ENCODE data around the gene ZNF546.

ZNF546 gene

GRCh38 chr19:40013991-40014390, 17.1 kb downstream of the ZNF546 start:
- no peaks in the 10 kb centered on the region for H3K4me1 ChIP-seq (ENCODE audit: insufficient read depth, low read length)
- no peak overlapping the region for H2AFZ ChIP-seq (ENCODE audit: low read depth, low read length)
- DNase-seq, result no peak
- TF ChIP-seq EZH2 (IDR thresholded peaks at IDR 0.05; ENCODE audit: borderline replicate concordance, low read depth, low read length, severe bottlenecking) (no peak), CTCF (IDR thresholded peaks at IDR 0.05; ENCODE audit: borderline replicate concordance, extremely low read depth, low read length, poor library complexity, severe bottlenecking) (no peak)
- no peak overlapping the region for H3K4me3 ChIP-seq (ENCODE audit: low read depth in 1 of 2, low read length in 2 of 2)
- H3K9me3 ChIP-seq (ENCODE audit: insufficient read depth, low read length, severe bottlenecking), result peaks cover 26% of the 10 kb centered on the region
- H3K27me3 ChIP-seq (ENCODE audit: insufficient read depth, low read length, poor library complexity), result no peaks in the 10 kb centered on the region
- no peak overlapping the region for H3K9ac ChIP-seq (ENCODE audit: low read depth, low read length)
- H3K27ac ChIP-seq (ENCODE audit: low read length), result no peak overlapping the region
- no peaks in the 10 kb centered on the region for H3K79me2 ChIP-seq (ENCODE audit: insufficient read depth, low read length)
- ATAC-seq (ENCODE audit: insufficient read depth, low read depth), result no peak
- peaks cover 50% of the 10 kb centered on the region for H3K36me3 ChIP-seq (ENCODE audit: insufficient read depth, low read length)
- no peak overlapping the region for H3K4me2 ChIP-seq (ENCODE audit: insufficient read depth, low read length)
- H4K20me1 ChIP-seq (ENCODE audit: insufficient read depth, low read length), result no peaks in the 10 kb centered on the region

GRCh38 chr19:40023969-40024368, 27.1 kb downstream of the ZNF546 start:
- no peak for ATAC-seq (ENCODE audit: insufficient read depth, low read depth)
- Histone ChIP-seq H3K9me3 (ENCODE audit: insufficient read depth, low read length, severe bottlenecking) (peaks cover 48% of the 10 kb centered on the region), H3K4me1 (ENCODE audit: insufficient read depth, low read length) (no peaks in the 10 kb centered on the region)

GRCh38 chr19:40025938-40026596, 29.2 kb downstream of the ZNF546 start:
- H3K27me3 ChIP-seq (ENCODE audit: insufficient read depth, low read length, poor library complexity), result no peaks in the 10 kb centered on the region
- TF ChIP-seq CTCF (IDR thresholded peaks at IDR 0.05; ENCODE audit: borderline replicate concordance, extremely low read depth, low read length, poor library complexity, severe bottlenecking) (no peak), EZH2 (IDR thresholded peaks at IDR 0.05; ENCODE audit: borderline replicate concordance, low read depth, low read length, severe bottlenecking) (no peak)
- 0 out of 2 replicates have a peak, but pooled peaks cover 3% of the 10 kb centered on the region for H3K36me3 ChIP-seq (ENCODE audit: insufficient read depth, low read length)
- no peak overlapping the region for H3K27ac ChIP-seq (ENCODE audit: low read length)
- no peak for DNase-seq
- no peak overlapping the region for H2AFZ ChIP-seq (ENCODE audit: low read depth, low read length)
- no peaks in the 10 kb centered on the region for H4K20me1 ChIP-seq (ENCODE audit: insufficient read depth, low read length)
- H3K4me1 ChIP-seq (ENCODE audit: insufficient read depth, low read length), result no peaks in the 10 kb centered on the region
- no peaks in the 10 kb centered on the region for H3K79me2 ChIP-seq (ENCODE audit: insufficient read depth, low read length)
- H3K4me2 ChIP-seq (ENCODE audit: insufficient read depth, low read length), result no peak overlapping the region
- no peak for ATAC-seq (ENCODE audit: insufficient read depth, low read depth)
- no peak overlapping the region for H3K9ac ChIP-seq (ENCODE audit: low read depth, low read length)
- no peak overlapping the region for H3K4me3 ChIP-seq (ENCODE audit: low read depth in 1 of 2, low read length in 2 of 2)
- H3K9me3 ChIP-seq (ENCODE audit: insufficient read depth, low read length, severe bottlenecking), result peaks cover 61% of the 10 kb centered on the region

More at GRCh38 chr19:40023969-40024368, 27.1 kb downstream of the ZNF546 start:
- no peak overlapping the region for H2AFZ ChIP-seq (ENCODE audit: low read depth, low read length)
- H4K20me1 ChIP-seq (ENCODE audit: insufficient read depth, low read length), result no peaks in the 10 kb centered on the region
- H3K79me2 ChIP-seq (ENCODE audit: insufficient read depth, low read length), result no peaks in the 10 kb centered on the region
- H3K9ac ChIP-seq (ENCODE audit: low read depth, low read length), result no peak overlapping the region
- TF ChIP-seq CTCF (IDR thresholded peaks at IDR 0.05; ENCODE audit: borderline replicate concordance, extremely low read depth, low read length, poor library complexity, severe bottlenecking), result no peak
- TF ChIP-seq EZH2 (IDR thresholded peaks at IDR 0.05; ENCODE audit: borderline replicate concordance, low read depth, low read length, severe bottlenecking), result no peak
- no peaks in the 10 kb centered on the region for H3K36me3 ChIP-seq (ENCODE audit: insufficient read depth, low read length)
- no peak for DNase-seq
- no peaks in the 10 kb centered on the region for H3K27me3 ChIP-seq (ENCODE audit: insufficient read depth, low read length, poor library complexity)
- no peak overlapping the region for H3K27ac ChIP-seq (ENCODE audit: low read length)
- no peak overlapping the region for H3K4me2 ChIP-seq (ENCODE audit: insufficient read depth, low read length)
- H3K4me3 ChIP-seq (ENCODE audit: low read depth in 1 of 2, low read length in 2 of 2), result no peak overlapping the region
